A172 (cell line): ENCODE data around the gene ARSB. TPM values are rescaled to one million over a fixed set of nuclear protein-coding genes. Genes with fewer than 3 reads are reported as not detected.
"Not testable (repeated sequence)": the region's sequence is repeated elsewhere in the genome, so short reads cannot be mapped to it uniquely, and the experiment has no call there.

Experiments
- DNase-seq: peaks from one replicate; pipeline ENCODE4 v3.0.0-alpha.2; 2015; ENCODE audit warnings: low spot score
- total RNA-seq: library from RNA; depleted of rRNA; stranded (reverse); fragments of >200 nt; shearing (Covaris generic); gene quantifications from 2 replicates; pipeline ENCODE4 v1.2.3, GENCODE V29; 2014

ARSB gene
- total RNA-seq, 1 experiment from 2014 or later = 13.4 TPM

DNA sequence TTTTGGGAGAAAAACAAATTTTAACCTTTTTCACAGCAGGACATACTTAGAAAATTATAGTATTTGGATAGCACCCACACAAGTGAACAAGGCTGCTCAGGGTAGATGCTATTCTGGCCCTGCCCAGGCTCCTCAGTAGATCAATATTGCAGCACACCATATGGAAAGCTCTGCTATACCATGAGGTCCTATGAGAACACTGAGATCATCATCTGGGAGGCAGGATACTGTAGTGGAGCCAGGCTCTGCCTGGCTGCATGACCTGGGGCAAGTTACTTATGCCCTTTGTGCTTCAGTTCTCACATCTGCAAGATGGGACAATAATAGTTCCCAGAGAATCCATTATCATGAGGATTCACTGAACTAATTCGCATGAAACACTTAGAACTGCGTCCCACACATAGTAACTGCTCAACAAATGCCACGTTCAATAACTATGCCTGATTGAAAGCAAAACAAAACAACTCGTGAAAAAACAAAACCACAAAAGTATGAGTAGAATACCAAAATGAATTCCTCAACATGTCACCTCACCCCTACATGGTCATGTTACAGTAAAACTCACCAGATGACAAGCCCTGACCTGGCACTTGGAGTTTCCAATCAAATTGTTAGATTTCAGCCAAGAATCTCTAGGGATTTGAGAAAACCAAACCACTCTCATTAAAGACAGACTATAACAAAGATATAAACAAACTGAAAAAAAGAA is 31.9 kb downstream of the ARSB start:
- peak; percentile 13 for DNase-seq

GRCh38 chr5:78930721-78931120 is 54.4 kb downstream of the ARSB start:
- no peak for DNase-seq

DNA sequence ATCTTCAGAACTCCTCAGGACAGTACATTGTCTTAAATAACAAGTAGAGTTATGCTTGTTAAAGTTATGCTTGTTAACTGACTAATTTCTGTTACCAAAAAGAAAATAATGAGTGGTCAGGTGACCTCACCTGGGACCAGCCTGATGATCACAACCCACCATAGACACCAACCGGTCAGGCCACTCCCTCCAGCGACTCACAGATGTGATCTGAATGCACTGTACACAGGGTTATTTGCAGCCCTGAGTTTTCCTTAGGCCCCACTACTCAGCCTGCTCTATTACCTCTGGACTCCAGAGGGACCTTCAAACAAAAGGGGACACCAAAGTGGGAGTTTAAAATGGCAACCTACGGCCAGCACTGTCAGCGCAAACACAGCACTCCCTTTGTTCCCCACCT is 55.3 kb downstream of the ARSB start:
- DNase-seq = peak; percentile 34

DNA sequence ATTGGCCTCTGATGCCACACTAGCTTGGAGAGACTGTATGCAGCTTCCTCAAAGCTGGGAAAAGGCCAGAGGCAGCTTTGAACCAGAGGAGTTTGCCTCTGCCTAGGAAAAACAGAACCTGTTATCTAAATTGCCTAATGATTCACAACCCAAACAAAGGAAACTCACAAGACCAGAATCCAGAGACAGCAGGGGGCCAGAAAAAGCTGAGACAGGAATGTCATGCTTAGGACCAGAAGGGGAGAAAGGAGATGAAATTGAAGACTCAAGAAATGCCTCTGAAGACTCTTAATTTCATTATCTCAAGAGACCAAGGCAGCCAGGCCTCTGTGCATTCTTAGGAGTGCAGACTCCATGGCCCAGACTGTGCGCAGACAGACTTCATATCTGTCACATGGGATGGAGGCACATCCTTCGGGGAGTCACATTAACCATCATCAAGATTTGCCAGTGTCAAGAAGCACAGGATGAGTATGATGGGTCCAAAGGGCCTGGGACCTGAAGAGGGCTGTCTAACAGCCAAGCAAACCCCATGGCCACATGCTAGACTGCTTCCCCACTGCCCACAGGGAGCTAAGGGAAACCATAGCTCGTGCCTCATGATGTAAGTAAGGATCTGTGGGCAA is 57.3 kb downstream of the ARSB start:
- DNase-seq = peak; percentile 94

DNA sequence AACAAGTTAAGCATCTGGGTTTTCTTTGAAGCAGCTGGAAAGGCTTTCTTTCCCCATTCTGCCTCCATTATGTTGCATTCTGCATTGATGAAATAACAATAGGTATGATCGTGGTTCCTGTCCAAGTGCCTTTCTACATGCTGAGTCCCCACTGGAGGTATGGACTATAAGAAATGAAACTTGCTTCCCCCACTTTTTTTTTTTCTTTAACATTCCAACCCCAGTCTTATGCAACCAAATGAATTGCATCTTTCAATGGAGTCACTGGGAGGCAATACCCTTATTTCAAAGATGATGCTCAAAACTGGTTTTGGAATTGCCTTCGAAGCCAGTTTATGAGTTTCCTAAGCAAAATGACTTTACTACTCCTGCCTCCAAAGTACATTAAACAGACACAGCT is 58.9 kb downstream of the ARSB start:
- no peak for DNase-seq

DNA sequence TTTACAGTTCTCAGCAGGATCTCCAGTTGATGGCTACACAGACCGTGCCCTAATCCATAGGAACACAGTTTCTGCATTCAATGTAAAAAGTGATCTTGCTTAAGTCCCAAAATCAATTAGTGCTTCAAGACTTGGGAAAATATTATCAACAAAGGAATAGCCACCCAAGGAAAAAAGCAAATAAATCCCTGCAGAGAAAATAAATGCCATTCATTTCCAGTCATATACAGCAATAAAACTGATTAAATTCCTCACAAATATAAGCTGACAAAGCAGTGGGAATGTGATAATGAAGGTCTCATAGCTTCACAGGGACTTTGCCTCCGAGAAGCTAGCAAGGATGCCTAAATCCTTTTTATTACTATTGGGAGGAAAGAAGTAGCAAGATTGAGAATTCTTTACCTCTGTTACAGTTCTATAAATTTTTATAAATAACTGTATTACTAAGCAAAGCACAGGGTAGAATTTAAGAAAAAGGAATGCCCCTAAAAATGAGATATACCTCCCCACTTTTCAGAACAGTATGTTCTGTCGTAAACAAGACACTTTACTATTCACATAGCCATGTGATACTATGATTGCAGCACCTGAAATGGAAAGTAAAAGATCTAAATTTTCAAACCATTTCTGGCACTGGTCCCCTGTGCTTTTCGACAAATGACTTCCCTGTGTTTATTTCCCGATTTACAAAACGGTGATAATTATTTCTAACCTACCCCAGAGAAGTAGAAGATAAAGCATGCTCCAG is 59.8 kb downstream of the ARSB start:
- no peak for DNase-seq

DNA sequence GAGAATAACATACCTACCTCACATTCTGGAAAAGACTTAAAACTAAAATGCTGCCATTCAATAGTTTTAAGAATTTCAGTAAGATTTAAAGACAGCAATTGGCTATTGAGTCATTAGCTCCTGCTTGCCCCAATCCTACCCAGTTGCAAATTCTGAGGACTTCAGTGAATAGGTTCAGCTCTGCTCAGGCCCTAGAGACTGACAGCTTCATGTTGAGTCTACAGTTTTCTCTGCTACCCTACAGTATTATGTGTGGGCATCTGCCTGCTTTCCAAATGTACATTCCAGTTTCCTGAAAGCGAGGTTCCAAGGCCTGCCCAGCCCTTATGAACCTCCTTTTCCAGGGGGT is 61.5 kb downstream of the ARSB start:
- DNase-seq = no peak

GRCh38 chr5:78922879-78923621 is 62.1 kb downstream of the ARSB start:
- no peak for DNase-seq

DNA sequence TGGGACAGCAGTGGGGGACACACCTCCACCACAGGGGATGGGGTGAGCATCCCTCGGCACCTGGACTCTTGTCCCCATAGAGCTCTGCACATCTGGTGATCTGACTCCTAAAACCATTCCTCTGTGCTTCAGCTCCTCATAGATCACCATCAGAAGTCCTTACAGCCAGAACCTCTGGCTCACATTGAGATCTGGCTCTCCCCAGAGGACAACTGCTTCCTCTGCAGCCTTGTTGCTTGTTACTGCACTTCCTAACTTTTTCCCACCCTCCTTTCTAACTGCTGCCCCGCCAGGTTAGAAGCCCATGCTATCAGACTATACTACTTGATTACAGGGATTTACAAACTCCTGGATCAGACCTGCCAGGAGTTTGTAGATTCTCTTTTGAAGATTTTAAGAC is 64.5 kb downstream of the ARSB start:
- peak; percentile 13 for DNase-seq

GRCh38 chr5:78919796-78920195 is 65.3 kb downstream of the ARSB start:
- DNase-seq = no peak

DNA sequence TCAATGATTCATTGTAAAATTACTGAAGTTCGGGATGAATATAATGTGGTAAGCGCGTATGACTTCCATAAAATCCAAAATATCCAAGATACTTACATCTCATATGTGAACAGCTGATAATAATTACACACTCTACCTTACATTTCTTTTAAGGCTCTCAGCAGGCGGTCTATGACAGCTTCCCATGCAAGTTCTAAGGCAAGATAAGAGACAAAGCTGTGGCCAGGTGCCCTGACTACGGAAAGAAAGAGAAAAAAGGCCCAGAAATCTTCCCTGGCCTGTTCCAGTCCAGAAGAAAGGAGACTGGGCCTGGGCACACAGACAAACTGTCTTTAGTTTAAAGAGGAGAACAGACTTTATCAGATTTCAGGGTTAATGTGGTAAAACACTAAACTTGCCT is 69.1 kb downstream of the ARSB start:
- no peak for DNase-seq

DNA sequence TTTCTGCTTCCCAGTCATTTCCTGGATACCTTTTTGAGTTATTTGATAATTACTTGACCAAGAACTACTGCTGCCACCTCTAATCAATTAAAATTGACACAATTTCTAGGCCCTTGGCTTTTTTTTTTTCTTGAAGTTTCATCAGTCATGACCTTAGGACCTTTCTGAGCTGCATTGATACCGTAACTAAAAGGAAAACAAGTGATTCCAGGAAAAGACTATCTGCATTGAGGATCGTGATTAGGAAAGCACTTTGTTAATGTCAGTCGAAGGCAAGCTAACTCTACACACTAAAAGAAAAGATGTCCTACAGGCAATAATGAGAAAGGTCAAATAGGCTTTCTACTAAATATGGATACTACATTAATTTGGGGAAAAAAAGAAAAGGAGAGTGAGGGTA is 69.9 kb downstream of the ARSB start:
- DNase-seq = no peak

GRCh38 chr5:78912811-78913210 is 72.3 kb downstream of the ARSB start:
- no peak for DNase-seq

- DNase-seq = no peak
Observed at GRCh38 chr5:78912085-78912771, 72.9 kb downstream of the ARSB start.

GRCh38 chr5:78909224-78909983 is 75.7 kb downstream of the ARSB start:
- not testable (repeated sequence) for DNase-seq

DNA sequence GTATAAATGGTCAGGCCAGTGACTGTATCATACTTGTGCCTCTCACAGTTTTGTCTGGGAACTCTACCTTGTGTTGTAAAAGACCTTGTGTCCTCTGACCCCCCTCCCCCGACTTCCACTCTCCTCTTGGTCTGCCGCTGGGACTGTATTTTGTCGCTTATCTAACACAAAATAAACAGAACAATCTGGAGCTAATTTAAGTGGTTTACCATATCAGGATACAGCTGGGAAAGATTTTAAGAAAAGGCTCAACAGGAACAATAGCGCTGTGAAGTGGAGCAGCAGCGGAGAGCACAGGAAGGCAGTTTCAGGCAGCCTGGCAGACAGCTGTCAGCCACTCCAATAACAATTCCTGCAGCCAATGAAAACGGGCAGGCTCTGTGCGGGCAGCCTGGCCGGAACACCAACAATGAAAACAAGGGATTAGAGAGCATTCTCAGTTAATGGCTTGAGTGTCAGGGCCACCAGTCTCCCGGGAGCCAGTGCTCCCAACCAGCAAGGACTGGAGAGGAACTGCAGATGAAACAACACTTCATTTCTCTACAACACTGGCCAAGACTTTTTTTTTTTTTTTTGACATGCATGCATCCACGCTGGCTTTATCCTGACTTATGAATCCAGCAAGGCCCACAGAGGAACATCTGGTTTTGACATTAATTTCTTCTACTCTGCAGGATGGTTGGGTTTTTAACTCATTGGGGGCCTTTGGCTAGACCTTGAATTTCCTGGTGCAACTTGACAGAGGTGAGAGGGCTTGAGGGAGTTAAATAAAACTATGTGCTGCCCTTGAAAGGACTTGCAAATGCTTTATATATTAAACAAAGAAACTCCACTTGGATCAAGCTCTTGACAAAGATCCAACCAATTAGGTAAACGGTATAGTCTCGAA is 76.7 kb downstream of the ARSB start:
- peak; percentile 66 for DNase-seq

GRCh38 chr5:78907255-78907891 is 77.7 kb downstream of the ARSB start:
- peak; percentile 86 for DNase-seq

DNA sequence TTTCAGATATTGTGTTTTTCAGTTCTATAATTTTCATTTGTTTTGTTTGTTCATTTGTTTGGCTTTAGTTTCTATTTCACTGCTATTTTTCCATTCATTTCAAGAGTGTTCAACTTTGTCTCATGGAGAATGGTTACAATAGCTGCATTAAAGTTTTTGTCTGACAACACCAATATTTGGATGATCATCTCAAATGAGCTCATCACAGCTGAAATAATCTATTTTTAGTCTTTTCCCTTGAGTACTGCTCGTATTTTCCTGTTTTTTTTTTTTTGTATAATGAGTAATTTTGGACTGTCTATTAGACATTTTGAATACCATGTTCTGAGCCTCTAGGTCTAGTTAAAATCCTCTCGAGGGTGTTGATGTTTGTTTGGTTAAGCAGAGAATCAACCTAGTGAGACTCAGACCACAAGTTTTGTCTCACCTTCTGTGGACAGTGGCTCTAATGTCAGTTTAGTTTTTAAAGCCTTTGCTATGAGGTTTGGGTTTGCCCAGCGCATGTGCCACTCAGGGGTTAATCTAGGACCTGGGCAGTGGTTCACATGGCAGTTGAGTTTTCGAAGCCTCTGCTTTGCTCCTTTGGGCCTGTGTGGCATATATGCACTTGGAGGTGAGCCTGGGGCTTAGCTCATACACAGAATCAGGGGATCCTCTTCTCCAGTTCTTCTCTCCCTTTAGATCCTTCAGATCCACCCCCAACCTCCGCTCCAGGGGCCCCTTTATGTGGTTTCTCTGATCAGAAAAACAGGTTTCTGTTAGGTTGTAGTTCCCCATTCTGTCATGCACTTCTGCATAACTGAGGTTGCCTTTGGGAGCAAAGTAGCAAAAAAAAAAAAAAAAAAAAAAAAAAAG is 79.8 kb downstream of the ARSB start:
- DNase-seq = no peak

GRCh38 chr5:78903861-78904260 is 81.2 kb downstream of the ARSB start:
- DNase-seq = no peak
